Activated naive CD4-positive, alpha-beta T cell treated with anti-CD3 and anti-CD28 coated beads, Interleukin-2, amount 10 ng/mL, durations not matched to agents 5 hours and 36 hours (primary cell): ENCODE data around the gene USP16. TPM values are rescaled to one million over a fixed set of nuclear protein-coding genes. Genes with fewer than 3 reads are reported as not detected.

ENCODE experiments used
- total RNA-seq, 2 experiments: library from RNA; stranded (reverse); gene quantifications; one replicate each; pipeline ENCODE4 v1.2.3, GENCODE V29; 2021

USP16 gene
- total RNA-seq, result 10 to 100 TPM; 38.2 to 39.7 TPM

GRCh38 chr21:29024474-29025327 lies at the start of gene USP16:
USP16 (plus strand) TSS chr21:29024668; CDS start chr21:29027914, 3,246 bp downstream.

GRCh38 chr21:28992526-28993292 lies 31.8 kb upstream of the USP16 start, which contains the start of gene LTN1:
LTN1 (minus strand) TSS chr21:28992877; CDS start chr21:28992805, 72 bp downstream.

GRCh38 chr21:29073222-29074006 lies 48.9 kb downstream of the USP16 start, which contains the start of gene CCT8:
CCT8 (minus strand) TSS chr21:29073648; CDS start chr21:29073590, 58 bp downstream.

Other genes starting within 250 kb of the USP16 start
- gene LTN1, start 31.8 kb upstream of the USP16 start, total RNA-seq, result 10 to 100 TPM; 27.3 to 28.6 TPM
- 1 to 10 TPM; 8.6 to 8.9 TPM for gene RWDD2B, start 5.3 kb upstream of the USP16 start, total RNA-seq
- 100 to 1,000 TPM; 197 to 199 TPM for gene CCT8, start 49.0 kb downstream of the USP16 start, total RNA-seq
- gene MAP3K7CL, start 106.0 kb downstream of the USP16 start, total RNA-seq, result 1 to 10 TPM; 5.7 to 6.9 TPM